Esophagus muscularis mucosa (tissue), 4 donors: ENCODE data around the gene HS3ST5. TPM values are rescaled to one million over a fixed set of nuclear protein-coding genes. Genes with fewer than 3 reads are reported as not detected.

Source experiments
- DNase-seq: peaks from one replicate; pipeline ENCODE4 v3.0.0-alpha.2; 2017; ENCODE audit errors: extremely low spot score
- H3K27ac ChIP-seq, 4 donors: fragments of 200-600 bp; sonication (generic); replicated peaks in 1 of 4; 1 replicate in 3 of 4; 2 replicates in 1 of 4; pipeline ENCODE4 v1.5.1; 2016 to 2019; ENCODE audit warnings: mild to moderate bottlenecking in 1 of 4
- H3K27me3 ChIP-seq, 4 donors: fragments of 200-600 bp; sonication (generic); one replicate each; pipeline versions ENCODE4 v1.5.1 to v1.6.0; 2016 to 2019
- H3K36me3 ChIP-seq, 4 donors: fragments of 200-600 bp; sonication (generic); one replicate each; pipeline ENCODE4 v1.5.1; 2016 to 2019
- H3K4me1 ChIP-seq, 4 donors: fragments of 200-600 bp; sonication (generic); one replicate each; pipeline ENCODE4 v1.5.1; 2016 to 2019
- H3K4me3 ChIP-seq, 4 donors: fragments of 200-600 bp; sonication (generic); 1 replicate in 2 of 4; 2 replicates in 2 of 4; pipeline ENCODE4 v1.5.1; 2016 to 2019; ENCODE audit warnings: mild to moderate bottlenecking in 4 of 4, moderate library complexity in 1 of 4
- H3K9me3 ChIP-seq, 4 donors: fragments of 200-600 bp; sonication (generic); 1 replicate in 3 of 4; 2 replicates in 1 of 4; pipeline ENCODE4 v1.5.1; 2016 to 2019
- EP300 ChIP-seq: sonication (generic); formaldehyde crosslinking; IDR thresholded peaks from one replicate; pipeline ENCODE4 v1.6.1; 2017; ENCODE audit warnings: antibody characterized with exemption
- POLR2A ChIP-seq: fragments of 450-650 bp; IDR thresholded peaks from one replicate; pipeline ENCODE4 v1.6.1; 2017; ENCODE audit warnings: antibody characterized with exemption, moderate library complexity, mild to moderate bottlenecking, low read depth
- POLR2AphosphoS5 ChIP-seq, 2 donors: sonication (generic); formaldehyde crosslinking; IDR thresholded peaks; one replicate each; pipeline ENCODE4 v1.6.1; 2017; ENCODE audit warnings: antibody characterized with exemption in 2 of 2
- WGBS: methylation state at CpG from one replicate; pipeline ENCODE4 v1.1.5; 2018; 5-methylcytosine and 5-hydroxymethylcytosine counted together
- intact Hi-C: fragments of 100-400 bp; cut with DNase I; formaldehyde crosslinking; loops from one replicate; pipeline ENCODE4 v1.15.1; 2023
- total RNA-seq, 4 donors: library from RNA; depleted of rRNA; stranded (reverse); fragments of >200 nt; gene quantifications; one replicate each; pipeline versions ENCODE4 v1.1.0 to v1.2.1, GENCODE V29; 2016
- TF ChIP-seq, protein P1 (sequence below), 3 experiments: fragments of 200-600 bp in 2 of 3; fragments of 450-650 bp in 1 of 3; sonication (generic) in 2 of 3; IDR thresholded peaks; one replicate each; pipeline ENCODE4 v1.5.1; 2017 to 2019; ENCODE audit warnings: antibody characterized with exemption in 3 of 3, mild to moderate bottlenecking in 2 of 3, moderate library complexity in 1 of 3

HS3ST5 gene
- under 1 TPM in 2 of 4 donors, not detected in 2; 0.13 to 0.33 TPM for total RNA-seq

DNA sequence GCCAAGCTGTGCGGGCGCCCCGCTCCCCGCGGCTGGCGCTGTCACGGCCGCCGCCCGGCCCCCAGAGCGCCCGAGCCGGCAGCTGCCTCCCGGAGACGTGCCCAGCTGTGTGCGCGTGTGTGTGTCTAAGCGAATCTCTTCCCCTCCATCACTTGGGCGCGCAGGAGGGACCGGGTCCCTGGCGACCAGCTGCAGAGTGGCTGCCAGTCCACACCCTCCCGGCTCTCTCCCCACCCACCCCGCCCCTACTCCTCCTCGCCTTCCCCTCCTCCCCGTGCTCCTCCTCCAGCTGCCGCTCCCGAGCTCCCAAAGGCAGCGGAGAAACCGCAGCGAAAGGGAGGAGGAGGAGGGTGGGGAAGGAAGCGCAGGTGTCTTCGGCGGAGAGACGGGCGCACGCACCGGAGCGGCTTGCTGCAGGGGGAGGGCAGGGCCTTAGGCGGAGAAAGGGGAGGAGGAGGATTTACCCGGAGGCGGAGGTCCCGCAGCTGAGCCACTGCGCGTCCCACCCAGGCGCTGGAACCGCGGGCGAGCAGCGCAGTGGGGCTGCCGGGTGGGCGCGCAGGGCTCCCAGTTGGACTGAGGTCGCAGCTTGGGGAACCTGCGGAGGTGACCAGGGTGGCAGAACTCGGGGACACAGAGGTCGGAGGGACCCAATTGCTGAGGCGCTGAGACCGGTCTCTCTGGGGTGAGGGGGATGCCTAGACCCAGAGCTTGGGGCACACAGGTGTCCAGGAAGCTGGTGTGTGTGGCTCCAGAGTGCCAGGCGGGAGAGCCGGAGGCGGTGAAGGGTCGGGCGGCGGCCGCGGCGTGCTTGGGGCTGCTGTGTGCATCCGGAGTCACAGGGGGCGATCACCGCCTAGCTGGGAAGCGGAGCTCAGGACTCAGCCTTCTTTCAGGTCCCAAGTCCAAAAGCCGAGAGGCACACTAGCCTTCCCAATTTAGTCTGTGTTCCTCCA, at the start of gene HS3ST5:
TSS of gene HS3ST5 (minus strand) at position 198 of the 956 bp plus-strand sequence. CDS start 280,178 bp downstream, outside the sequence.
- H3K36me3 ChIP-seq, result no peaks in the 10 kb centered on the region
- TF ChIP-seq, protein P1, sequence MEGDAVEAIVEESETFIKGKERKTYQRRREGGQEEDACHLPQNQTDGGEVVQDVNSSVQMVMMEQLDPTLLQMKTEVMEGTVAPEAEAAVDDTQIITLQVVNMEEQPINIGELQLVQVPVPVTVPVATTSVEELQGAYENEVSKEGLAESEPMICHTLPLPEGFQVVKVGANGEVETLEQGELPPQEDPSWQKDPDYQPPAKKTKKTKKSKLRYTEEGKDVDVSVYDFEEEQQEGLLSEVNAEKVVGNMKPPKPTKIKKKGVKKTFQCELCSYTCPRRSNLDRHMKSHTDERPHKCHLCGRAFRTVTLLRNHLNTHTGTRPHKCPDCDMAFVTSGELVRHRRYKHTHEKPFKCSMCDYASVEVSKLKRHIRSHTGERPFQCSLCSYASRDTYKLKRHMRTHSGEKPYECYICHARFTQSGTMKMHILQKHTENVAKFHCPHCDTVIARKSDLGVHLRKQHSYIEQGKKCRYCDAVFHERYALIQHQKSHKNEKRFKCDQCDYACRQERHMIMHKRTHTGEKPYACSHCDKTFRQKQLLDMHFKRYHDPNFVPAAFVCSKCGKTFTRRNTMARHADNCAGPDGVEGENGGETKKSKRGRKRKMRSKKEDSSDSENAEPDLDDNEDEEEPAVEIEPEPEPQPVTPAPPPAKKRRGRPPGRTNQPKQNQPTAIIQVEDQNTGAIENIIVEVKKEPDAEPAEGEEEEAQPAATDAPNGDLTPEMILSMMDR (IDR thresholded peaks at IDR 0.05), result peak in 1 of 3 experiments; percentile 40
- TF ChIP-seq EP300, result no peak
- no peak for TF ChIP-seq POLR2A
- no peak for TF ChIP-seq POLR2AphosphoS5 (IDR thresholded peaks at IDR 0.05)
- WGBS, result under 1% methylated on average over 47 of the region's 73 CpGs
- peaks cover 7 to 33% (median 26%) of the 10 kb centered on the region in 4 donors for H3K4me1 ChIP-seq
- DNase-seq, result no peak
- H3K4me3 ChIP-seq, result peak within 1 kb of the TSS; percentile 55 to 67 (median 58)
- peaks cover 0 to 48% (median 17%) of the 10 kb centered on the region in 4 donors for H3K27me3 ChIP-seq
- intact Hi-C loops, result no loop called here
- H3K9me3 ChIP-seq, result no peaks in the 10 kb centered on the region
- no peak within 1 kb of the TSS for H3K27ac ChIP-seq

- no peak overlapping the region for H3K27ac ChIP-seq
- intact Hi-C loops, result no loop called here
- H3K4me3 ChIP-seq, result no peak overlapping the region
- no peaks in the 10 kb centered on the region for H3K27me3 ChIP-seq
- no peaks in the 10 kb centered on the region for H3K36me3 ChIP-seq
- no peak for DNase-seq
- WGBS, result 82% methylated on average over 2 of the region's 2 CpGs
- TF ChIP-seq EP300 (no peak), POLR2A (no peak), POLR2AphosphoS5 (IDR thresholded peaks at IDR 0.05) (no peak)
- TF ChIP-seq, protein P1 (IDR thresholded peaks at IDR 0.05), result no peak
- no peaks in the 10 kb centered on the region for H3K9me3 ChIP-seq
- no peaks in the 10 kb centered on the region for H3K4me1 ChIP-seq
These were observed 47.4 kb upstream of the HS3ST5 start for GRCh38 chr6:114390176-114390575.

- no peak for TF ChIP-seq POLR2AphosphoS5 (IDR thresholded peaks at IDR 0.05)
- no peak for TF ChIP-seq POLR2A
- TF ChIP-seq, protein P1 (IDR thresholded peaks at IDR 0.05), result no peak
- no peak for TF ChIP-seq EP300
- Histone ChIP-seq H3K4me1 (no peaks in the 10 kb centered on the region), H3K27ac (no peak overlapping the region), H3K4me3 (no peak overlapping the region), H3K9me3 (no peaks in the 10 kb centered on the region), H3K27me3 (no peaks in the 10 kb centered on the region), H3K36me3 (no peaks in the 10 kb centered on the region)
- intact Hi-C loops, result no loop called here
- DNase-seq, result no peak
These were observed 46.3 kb upstream of the HS3ST5 start for GRCh38 chr6:114389111-114389510.

GRCh38 chr6:114382406-114382805, 39.6 kb upstream of the HS3ST5 start:
- DNase-seq, result no peak
- Histone ChIP-seq H3K36me3 (no peaks in the 10 kb centered on the region), H3K9me3 (no peaks in the 10 kb centered on the region), H3K4me1 (peaks cover 0 to 12% (median 11%) of the 10 kb centered on the region in 4 donors), H3K27me3 (no peaks in the 10 kb centered on the region), H3K27ac (no peak overlapping the region), H3K4me3 (no peak overlapping the region)
- intact Hi-C loops, result no loop called here
- TF ChIP-seq POLR2AphosphoS5 (IDR thresholded peaks at IDR 0.05), result no peak
- TF ChIP-seq, protein P1 (IDR thresholded peaks at IDR 0.05), result no peak
- TF ChIP-seq EP300, result no peak
- no peak for TF ChIP-seq POLR2A
- 42% methylated on average over 1 of the region's 1 CpG for WGBS
